GM19324 (cell line): Measurements from ENCODE around the gene TBC1D30.
"Not testable (repeated sequence)": the region's sequence is repeated elsewhere in the genome, so short reads cannot be mapped to it uniquely, and the experiment has no call there.

ENCODE experiments used
- ATAC-seq: cut with Tn5 transposase; IDR thresholded peaks from one replicate; pipeline ENCODE4 v1.9.1; 2021; ENCODE audit warnings: mild to moderate bottlenecking, moderate library complexity; ENCODE audit not compliant: unreplicated experiment, low FRiP score

TBC1D30 gene

GRCh38 chr12:64824500-64825142 is at the start of gene TBC1D30:
Gene TBC1D30, plus strand, starts transcription at chr12:64824647. Its CDS starts 233 bp downstream, at chr12:64824880.
- ATAC-seq, result no peak

- ATAC-seq, result not testable (repeated sequence)
These were observed 49.2 kb upstream of the TBC1D30 start for GRCh38 chr12:64775147-64775736.

GRCh38 chr12:64779354-64779974 is 45.0 kb upstream of the TBC1D30 start:
- ATAC-seq, result no peak

- ATAC-seq, result no peak
These were observed 44.3 kb upstream of the TBC1D30 start for GRCh38 chr12:64780132-64780530.

- ATAC-seq, result no peak
These were observed 43.7 kb upstream of the TBC1D30 start for GRCh38 chr12:64780531-64781279.

- no peak for ATAC-seq
These were observed 42.9 kb upstream of the TBC1D30 start for GRCh38 chr12:64781280-64782190.

GRCh38 chr12:64782191-64782876 is 42.1 kb upstream of the TBC1D30 start:
- ATAC-seq, result no peak

- no peak for ATAC-seq
These were observed 38.6 kb upstream of the TBC1D30 start for GRCh38 chr12:64785838-64786237.

- no peak for ATAC-seq
These were observed 34.3 kb upstream of the TBC1D30 start for GRCh38 chr12:64790166-64790565.

GRCh38 chr12:64791036-64791435 is 33.4 kb upstream of the TBC1D30 start:
- ATAC-seq, result no peak

GRCh38 chr12:64792128-64792527 is 32.3 kb upstream of the TBC1D30 start:
- ATAC-seq, result no peak

- no peak for ATAC-seq
These were observed 30.8 kb upstream of the TBC1D30 start for GRCh38 chr12:64793610-64794009.

GRCh38 chr12:64794305-64794704 is 30.1 kb upstream of the TBC1D30 start:
- ATAC-seq, result no peak

- ATAC-seq, result peak; percentile 65
These were observed 28.1 kb upstream of the TBC1D30 start for GRCh38 chr12:64796205-64796845.

GRCh38 chr12:64797156-64797555 is 27.3 kb upstream of the TBC1D30 start:
- no peak for ATAC-seq

GRCh38 chr12:64798165-64798564 is 26.3 kb upstream of the TBC1D30 start:
- ATAC-seq, result no peak

- ATAC-seq, result no peak
These were observed 23.8 kb upstream of the TBC1D30 start for GRCh38 chr12:64800640-64801039.

GRCh38 chr12:64801381-64801780 is 23.1 kb upstream of the TBC1D30 start:
- ATAC-seq, result no peak

- not testable (repeated sequence) for ATAC-seq
These were observed 22.2 kb upstream of the TBC1D30 start for GRCh38 chr12:64802180-64802775.
